M059J (cell line): ENCODE results near the gene GAGE13. TPM values are rescaled to one million over a fixed set of nuclear protein-coding genes. Genes with fewer than 3 reads are reported as not detected.
"Not testable (repeated sequence)": the region's sequence is repeated elsewhere in the genome, so short reads cannot be mapped to it uniquely, and the experiment has no call there.

Source experiments
- DNase-seq: peaks from one replicate; pipeline ENCODE4 v3.0.0-alpha.2; 2012; ENCODE audit warnings: low read depth
- total RNA-seq: library from RNA; depleted of rRNA; stranded (reverse); fragments of >200 nt; shearing (Covaris generic); gene quantifications from 2 replicates; pipeline ENCODE4 v1.2.3, GENCODE V29; 2014; rRNA removed

GAGE13 gene
- total RNA-seq, result not detected in 2 replicates

DNA sequence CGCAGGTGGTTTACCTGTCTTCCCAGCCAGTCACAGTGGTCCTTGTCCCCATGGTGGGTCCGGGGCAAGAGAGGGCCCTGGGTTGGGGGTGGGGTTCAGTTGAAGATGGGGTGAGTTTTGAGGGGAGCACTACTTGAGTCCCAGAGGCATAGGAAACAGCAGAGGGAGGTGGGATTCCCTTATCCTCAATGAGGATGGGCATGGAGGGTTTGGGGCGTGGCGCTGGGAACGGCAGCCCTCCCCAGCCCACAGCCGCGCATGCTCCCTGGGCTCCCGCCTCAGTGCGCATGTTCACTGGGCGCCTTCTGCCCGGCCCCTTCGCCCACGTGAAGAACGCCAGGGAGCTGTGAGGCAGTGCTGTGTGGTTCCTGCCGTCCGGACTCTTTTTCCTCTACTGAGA is at the start of gene GAGE13:
Gene GAGE13 (plus strand): TSS at position 301 of the 400 bp plus-strand sequence. CDS start 1,156 bp downstream, outside the sequence.
- not testable (repeated sequence) for DNase-seq

GRCh38 chrX:49282647-49283011 is 48.8 kb upstream of the GAGE13 start:
- no peak for DNase-seq

- no peak for DNase-seq
Observed at GRCh38 chrX:49284212-49284611, 47.2 kb upstream of the GAGE13 start.

GRCh38 chrX:49286136-49286535 is 45.2 kb upstream of the GAGE13 start:
- DNase-seq, result no peak

DNA sequence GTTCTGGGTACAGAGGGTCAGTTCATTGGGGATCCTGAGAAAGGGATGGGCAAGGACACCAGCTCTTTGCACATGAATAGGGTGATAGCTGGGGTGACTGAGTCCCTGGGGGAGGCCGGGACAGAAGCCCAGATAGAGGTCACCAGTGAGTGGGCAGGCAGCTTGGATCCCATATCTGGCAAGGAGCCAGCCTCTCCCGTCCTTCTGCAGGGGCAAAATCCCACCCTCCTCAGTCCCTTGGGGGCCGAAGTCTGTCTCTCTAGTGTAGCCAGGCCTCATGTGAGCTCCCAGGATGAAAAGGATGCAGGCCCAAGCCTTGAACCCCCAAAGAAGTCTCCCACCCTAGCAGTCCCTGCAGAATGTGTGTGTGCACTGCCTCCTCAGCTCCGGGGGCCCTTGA is 44.8 kb upstream of the GAGE13 start:
- no peak for DNase-seq

DNA sequence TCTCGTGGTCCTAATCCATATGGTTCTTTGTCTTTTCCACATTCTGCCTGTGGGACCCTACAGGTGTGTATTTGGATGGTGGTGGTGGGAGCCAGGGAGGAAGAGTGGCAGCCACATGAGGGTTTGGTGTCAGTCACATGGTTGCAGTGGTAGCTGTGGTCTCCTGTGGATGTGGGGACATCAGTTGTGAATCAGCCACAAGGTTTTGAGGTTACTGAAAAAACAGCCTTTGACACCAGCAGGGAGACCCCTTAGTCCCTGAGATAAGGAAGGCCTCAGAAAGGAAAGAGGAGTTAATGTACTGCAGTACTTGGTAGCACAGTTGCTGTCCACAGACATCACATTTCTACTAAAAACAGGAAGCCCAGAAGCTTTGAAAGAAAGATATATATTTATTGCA is 43.7 kb upstream of the GAGE13 start:
- no peak for DNase-seq

GRCh38 chrX:49290215-49290614 is 41.2 kb upstream of the GAGE13 start:
- no peak for DNase-seq

DNA sequence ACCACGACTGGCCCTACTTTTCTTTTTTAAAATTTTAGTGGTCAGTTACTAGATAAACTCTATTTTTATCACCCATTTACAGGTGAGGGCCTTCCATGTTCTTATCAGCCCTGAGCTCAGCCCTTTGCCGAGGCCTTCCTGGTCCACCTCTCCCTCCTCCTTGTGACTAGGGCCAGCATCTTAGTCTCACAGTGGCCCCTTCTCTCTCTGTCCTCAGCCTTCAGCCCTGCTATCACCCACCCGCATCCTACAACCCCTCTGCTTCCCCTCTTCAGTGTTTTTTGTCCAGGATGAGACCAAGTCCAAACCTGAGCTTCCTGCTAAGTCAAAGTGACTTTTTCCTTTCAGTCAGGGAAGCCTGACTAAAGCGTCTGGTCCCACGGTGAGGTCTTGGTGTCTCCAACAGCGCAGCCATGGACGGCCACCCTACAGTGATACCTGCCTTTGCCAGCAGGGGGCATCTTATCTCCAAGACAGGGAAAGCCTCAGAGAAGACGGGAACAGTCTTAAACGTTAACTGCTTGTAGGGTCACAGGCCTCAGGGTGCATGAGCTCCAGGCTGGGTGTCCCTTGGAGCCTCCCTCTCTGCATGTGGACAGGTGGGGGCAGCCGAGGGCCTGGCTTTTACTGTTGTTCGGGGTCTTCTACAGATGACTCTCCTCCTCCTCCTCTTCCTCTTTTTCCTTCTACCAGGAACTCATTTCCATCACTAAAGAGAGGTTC is 39.6 kb upstream of the GAGE13 start:
- DNase-seq, result peak; percentile 53

- DNase-seq, result no peak
Observed at GRCh38 chrX:49292400-49293362, 38.7 kb upstream of the GAGE13 start.

DNA sequence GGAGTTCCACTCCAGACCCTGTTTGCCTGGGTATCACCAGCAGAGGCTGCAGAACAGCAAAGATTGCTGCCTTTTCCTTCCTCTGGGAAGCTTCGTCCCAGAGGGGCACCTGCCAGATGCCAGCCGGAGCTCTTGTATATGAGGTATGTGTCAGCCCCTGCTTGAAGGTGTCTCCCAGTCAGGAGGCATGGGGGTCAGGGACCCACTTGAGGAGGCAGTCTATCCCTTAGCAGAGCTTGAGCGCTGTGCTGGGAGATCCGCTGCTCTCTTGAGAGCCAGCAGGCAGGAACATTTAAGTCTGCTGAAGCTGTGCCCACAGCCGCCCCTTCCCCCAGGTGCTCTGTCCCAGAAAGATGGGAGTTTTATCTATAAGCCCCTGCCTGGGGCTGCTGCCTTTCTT is 32.1 kb upstream of the GAGE13 start:
- DNase-seq, result not testable (repeated sequence)

DNA sequence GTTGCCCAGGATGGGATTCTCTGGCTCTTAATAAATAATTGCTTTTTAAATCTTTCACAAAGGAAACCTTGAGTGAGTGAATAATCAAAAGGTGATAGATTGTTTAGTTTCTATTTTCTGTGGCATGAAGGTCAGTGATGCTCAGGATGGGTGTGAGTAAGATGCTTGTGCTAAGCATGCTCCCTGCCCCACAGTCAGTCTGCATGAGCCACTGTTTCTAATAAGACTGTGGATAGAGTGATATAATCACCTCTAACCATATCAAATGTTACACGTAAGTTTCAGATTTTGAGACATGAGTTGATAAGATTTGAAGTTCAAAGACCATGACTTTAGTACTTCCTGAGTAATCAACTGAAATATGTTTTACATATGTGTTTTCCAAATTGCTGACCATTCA is 30.7 kb upstream of the GAGE13 start:
- DNase-seq, result no peak

GRCh38 chrX:49303346-49303745 is 28.0 kb upstream of the GAGE13 start, which contains the start of gene GAGE10:
TSS of gene GAGE10 (plus strand) at chrX:49303646. CDS start at chrX:49304860, 1,214 bp downstream.
- no peak for DNase-seq

DNA sequence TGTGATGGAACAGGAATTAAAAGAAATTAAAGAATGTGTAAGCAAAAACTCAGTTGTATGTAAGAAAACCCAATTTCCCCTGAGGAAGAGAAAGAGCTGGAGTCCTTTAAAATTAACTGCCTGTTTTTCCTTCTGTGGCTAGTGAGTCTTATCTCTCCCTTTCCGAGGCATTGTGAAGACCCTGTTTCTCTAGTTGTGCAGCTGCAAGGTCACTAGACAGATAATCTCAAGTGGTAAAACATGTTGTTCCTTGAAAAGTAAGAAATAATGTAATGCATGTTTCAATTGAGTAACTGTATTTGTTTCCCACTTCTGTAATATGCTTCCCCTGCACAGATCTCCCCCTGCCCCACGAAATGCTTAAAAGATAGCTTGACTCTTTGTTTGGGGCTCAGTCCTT is 23.6 kb upstream of the GAGE13 start:
- not testable (repeated sequence) for DNase-seq

- peak; percentile 19 for DNase-seq
Observed at GRCh38 chrX:49308604-49309269, 22.6 kb upstream of the GAGE13 start.

- peak; percentile 14 for DNase-seq
Observed at GRCh38 chrX:49309401-49309981, 21.9 kb upstream of the GAGE13 start.

- no peak for DNase-seq
Observed at GRCh38 chrX:49310371-49310770, 21.0 kb upstream of the GAGE13 start.

DNA sequence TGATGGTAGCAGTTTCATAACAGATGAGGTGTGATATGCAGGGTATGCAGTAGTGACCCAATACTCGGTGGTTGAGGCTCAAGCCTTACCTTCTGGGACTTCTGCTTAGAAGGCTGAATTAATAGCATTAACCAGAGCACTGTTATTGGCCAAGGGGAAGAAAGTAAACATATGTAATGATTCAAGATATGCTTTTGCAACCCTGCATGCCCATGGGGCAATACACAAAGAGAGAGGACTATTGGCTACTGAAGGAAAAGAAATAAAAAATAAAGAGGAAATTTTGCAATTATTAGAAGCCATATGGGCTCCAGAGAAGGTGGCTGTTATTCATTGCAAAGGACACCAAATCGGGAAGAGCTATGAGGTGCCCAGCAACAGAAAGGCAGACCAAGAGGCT is 19.2 kb upstream of the GAGE13 start:
- no peak for DNase-seq

DNA sequence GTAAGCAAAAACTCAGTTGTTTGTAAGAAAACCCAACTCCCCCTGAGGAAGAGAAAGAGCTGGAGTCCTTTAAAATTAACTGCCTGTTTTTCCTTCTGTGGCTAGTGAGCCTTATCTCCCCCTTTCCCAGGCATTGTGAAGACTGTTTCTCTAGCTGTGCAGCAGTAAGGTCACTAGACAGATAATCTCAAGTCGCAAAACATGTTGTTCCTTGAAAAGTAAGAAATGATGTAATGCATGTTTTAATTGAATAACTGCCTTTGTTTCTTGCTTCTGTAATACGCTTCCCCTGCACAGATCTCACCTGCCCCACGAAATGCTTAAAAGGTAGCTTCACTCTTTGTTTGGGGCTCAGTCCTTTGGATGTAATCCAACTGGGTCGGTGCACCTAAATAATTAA is 15.3 kb upstream of the GAGE13 start:
- no peak for DNase-seq

GRCh38 chrX:49321737-49322136 is 9.6 kb upstream of the GAGE13 start, which contains the start of gene GAGE12J:
TSS of gene GAGE12J (plus strand) at chrX:49322037. CDS start at chrX:49323194, 1,157 bp downstream.
- DNase-seq, result not testable (repeated sequence)

DNA sequence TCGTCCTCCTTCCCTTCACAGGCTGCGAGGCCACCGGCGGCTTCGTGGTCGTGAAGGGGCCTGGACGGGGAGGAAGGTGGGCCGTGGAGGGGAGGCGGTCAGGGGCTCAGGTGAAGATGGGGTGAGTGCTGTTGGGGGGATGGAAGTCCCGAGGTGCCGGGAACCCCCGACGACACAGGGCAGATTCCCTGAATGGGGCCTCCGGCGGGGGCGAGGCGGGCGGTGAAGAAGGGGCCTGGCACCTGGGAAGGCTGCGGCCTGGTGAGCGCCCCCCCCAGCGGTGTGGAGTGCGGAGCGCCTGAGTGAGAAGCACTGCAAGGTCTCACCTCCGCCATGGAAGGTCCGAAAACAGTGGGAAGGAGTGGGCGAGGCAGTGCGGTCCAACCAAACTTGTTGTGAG is 9.1 kb upstream of the GAGE13 start:
- DNase-seq, result not testable (repeated sequence)

DNA sequence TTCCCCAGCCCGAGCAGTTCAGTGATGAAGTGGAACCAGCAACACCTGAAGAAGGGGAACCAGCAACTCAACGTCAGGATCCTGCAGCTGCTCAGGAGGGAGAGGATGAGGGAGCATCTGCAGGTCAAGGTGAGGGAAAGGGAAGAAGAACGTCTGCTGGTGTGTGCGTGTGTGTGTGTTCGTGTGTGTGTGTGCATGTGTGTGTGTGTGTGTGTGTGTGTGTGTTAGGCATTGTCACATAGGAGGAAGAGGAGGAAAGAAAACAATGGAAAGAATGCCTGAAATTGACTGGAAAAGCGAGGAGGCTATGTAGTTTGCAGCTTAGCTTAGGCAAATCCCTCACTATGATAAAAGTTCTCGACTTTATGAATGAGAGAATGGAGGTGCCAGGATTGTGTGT is 7.6 kb upstream of the GAGE13 start:
- not testable (repeated sequence) for DNase-seq

- DNase-seq, result not testable (repeated sequence)
Observed at GRCh38 chrX:49330421-49330820, 961 bp upstream of the GAGE13 start.
